Stomach (tissue), 4 donors: ENCODE data around the gene WDR86.

Experiments used
- CTCF ChIP-seq, 7 experiments: fragments of 450-650 bp in 4 of 7; fragments of 200-600 bp in 3 of 7; sonication (generic) in 3 of 7; IDR thresholded peaks; one replicate each; pipeline ENCODE4 v1.5.1; 2016 to 2019; ENCODE audit warnings: antibody characterized with exemption in 7 of 7, control low read depth in 2 of 7, mild to moderate bottlenecking in 1 of 7
- EP300 ChIP-seq: sonication (generic); formaldehyde crosslinking; IDR thresholded peaks from one replicate; pipeline ENCODE4 v1.6.1; 2017; ENCODE audit warnings: antibody characterized with exemption
- POLR2A ChIP-seq, 4 donors: fragments of 450-650 bp; IDR thresholded peaks; one replicate each; pipeline ENCODE4 v1.6.1; 2016; ENCODE audit warnings: antibody characterized with exemption in 4 of 4, control low read depth in 2 of 4, mild to moderate bottlenecking in 1 of 4, moderate library complexity in 1 of 4
- POLR2AphosphoS5 ChIP-seq, 3 donors: sonication (generic); formaldehyde crosslinking; IDR thresholded peaks; one replicate each; pipeline ENCODE4 v1.6.1; 2016; ENCODE audit warnings: antibody characterized with exemption in 3 of 3

DNA sequence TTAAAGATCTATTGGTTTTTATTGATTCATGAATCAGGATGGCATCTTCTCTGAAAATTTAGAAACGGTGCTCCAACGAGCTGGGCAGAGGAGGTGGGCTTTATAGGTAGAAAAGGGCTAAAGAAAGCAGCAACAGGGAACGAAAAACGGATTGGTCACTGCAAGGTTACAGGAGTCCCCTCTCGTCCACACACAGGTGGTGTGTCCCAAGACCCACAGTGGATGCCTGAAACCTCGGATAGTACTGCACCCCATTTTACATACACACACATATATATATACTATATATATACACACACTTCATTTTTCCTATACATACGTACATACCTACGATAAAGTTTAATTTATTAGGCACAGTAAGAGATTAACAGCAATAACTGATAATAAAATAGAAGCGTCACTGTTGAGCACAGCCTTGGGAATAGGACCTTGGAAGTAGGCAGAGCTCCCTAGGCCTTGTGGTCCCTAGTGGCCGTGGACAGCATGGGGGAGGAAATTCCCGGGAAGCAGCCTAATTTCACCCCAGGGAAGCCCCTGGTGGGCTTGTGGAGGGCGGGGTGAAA is 69.0 kb downstream of the WDR86 start:
- TF ChIP-seq CTCF (IDR thresholded peaks at IDR 0.05) (no peak), EP300 (no peak), POLR2AphosphoS5 (IDR thresholded peaks at IDR 0.05) (no peak), POLR2A (IDR thresholded peaks at IDR 0.05) (no peak)
